ENCODE data around the gene LBR. TPM values are rescaled to one million over a fixed set of nuclear protein-coding genes. Genes with fewer than 3 reads are reported as not detected.

Gene LBR
- total RNA-seq, 1 donor from 2014 or later, result 56.4 TPM

- Histone ChIP-seq H3K27ac (no peak overlapping the region), H3K4me3 (no peak overlapping the region), H3K4me1 (peaks cover 52% of the 10 kb centered on the region), H3K9me3 (no peaks in the 10 kb centered on the region), H3K36me3 (peaks cover 19% of the 10 kb centered on the region), H3K27me3 (ENCODE audit: low read depth) (no peaks in the 10 kb centered on the region)
- ATAC-seq (no peak), DNase-seq (no peak)
- intact Hi-C loops (cut with DNase I), result no loop called here
- TF ChIP-seq CTCF (IDR thresholded peaks at IDR 0.05), result no peak
These were observed 2.5 kb downstream of the LBR start for GRCh38 chr1:225425201-225425786.

GRCh38 chr1:225424562-225425200 lies 3.2 kb downstream of the LBR start:
- no peak for DNase-seq
- ATAC-seq, result no peak
- H3K9me3 ChIP-seq, result no peaks in the 10 kb centered on the region
- peaks cover 25% of the 10 kb centered on the region for H3K36me3 ChIP-seq
- no peaks in the 10 kb centered on the region for H3K27me3 ChIP-seq (ENCODE audit: low read depth)
- no peak overlapping the region for H3K4me3 ChIP-seq
- no peak for TF ChIP-seq CTCF (IDR thresholded peaks at IDR 0.05)
- intact Hi-C loops (cut with DNase I), result no loop called here
- no peak overlapping the region for H3K27ac ChIP-seq
- peaks cover 52% of the 10 kb centered on the region for H3K4me1 ChIP-seq

GRCh38 chr1:225423518-225423855 lies 4.4 kb downstream of the LBR start:
- Histone ChIP-seq H3K4me1 (peaks cover 44% of the 10 kb centered on the region), H3K27ac (no peak overlapping the region), H3K36me3 (peaks cover 37% of the 10 kb centered on the region), H3K27me3 (ENCODE audit: low read depth) (no peaks in the 10 kb centered on the region), H3K4me3 (no peak overlapping the region), H3K9me3 (no peaks in the 10 kb centered on the region)
- no peak for ATAC-seq
- no peak for TF ChIP-seq CTCF (IDR thresholded peaks at IDR 0.05)
- intact Hi-C loops (cut with DNase I), result no loop called here
- DNase-seq, result no peak

GRCh38 chr1:225422795-225423517 lies 4.9 kb downstream of the LBR start:
- Histone ChIP-seq H3K9me3 (no peaks in the 10 kb centered on the region), H3K36me3 (peaks cover 42% of the 10 kb centered on the region), H3K4me3 (no peak overlapping the region), H3K27me3 (ENCODE audit: low read depth) (no peaks in the 10 kb centered on the region), H3K4me1 (peaks cover 44% of the 10 kb centered on the region), H3K27ac (no peak overlapping the region)
- DNase-seq (no peak), ATAC-seq (no peak)
- intact Hi-C loops (cut with DNase I), result no loop called here
- TF ChIP-seq CTCF (IDR thresholded peaks at IDR 0.05), result no peak

GRCh38 chr1:225422031-225422605 lies 5.7 kb downstream of the LBR start:
- H3K27ac ChIP-seq, result no peak overlapping the region
- ATAC-seq, result no peak
- H3K27me3 ChIP-seq (ENCODE audit: low read depth), result no peaks in the 10 kb centered on the region
- H3K4me3 ChIP-seq, result no peak overlapping the region
- TF ChIP-seq CTCF (IDR thresholded peaks at IDR 0.05), result no peak
- H3K36me3 ChIP-seq, result peaks cover 51% of the 10 kb centered on the region
- H3K4me1 ChIP-seq, result peaks cover 44% of the 10 kb centered on the region
- intact Hi-C loops (cut with DNase I), result no loop called here
- H3K9me3 ChIP-seq, result no peaks in the 10 kb centered on the region
- DNase-seq, result peak; percentile 55

Data from lower lobe of right lung (tissue), 2 donors.